Measurements from ENCODE around the gene TNS2. TPM values are rescaled to one million over a fixed set of nuclear protein-coding genes. Genes with fewer than 3 reads are reported as not detected.

The TNS2 gene
- total and polyA plus RNA-seq, 2 donors (not counting 1 experiment from before 2014, with no cell fraction given) = 0.60 to 1.3 TPM

GRCh38 chr12:53071591-53072551 is 22.0 kb downstream of the TNS2 start:
- Mint-ChIP-seq H3K27me3 (no peaks in the 10 kb centered on the region), H3K27ac (no peak overlapping the region), H3K4me1 (peaks cover 26% of the 10 kb centered on the region), H3K9me3 (ENCODE audit: insufficient read depth) (no peaks in the 10 kb centered on the region), H3K4me3 (no peak overlapping the region)
- no peak for DNase-seq
- Histone ChIP-seq H3K4me2 (replicated peaks; ENCODE audit: low read depth, low read length, poor library complexity, severe bottlenecking) (no peak overlapping the region), H4K20me1 (ENCODE audit: control insufficient read depth, insufficient read depth, low read length, poor library complexity, severe bottlenecking) (peaks cover 33% of the 10 kb centered on the region), H3K9ac (ENCODE audit: low read length) (no peak overlapping the region), H3K27ac (ENCODE audit: low read length in 2 of 2) (no peak overlapping the region), H3K27me3 (replicated peaks in 1 of 4; ENCODE audit: control extremely low read depth in 1 of 4, control insufficient read depth in 3 of 4, insufficient read depth in 4 of 4, low read length in 3 of 4) (no peaks in the 10 kb centered on the region), H3K79me2 (ENCODE audit: control insufficient read depth, insufficient read depth, low read length) (peaks cover 8% of the 10 kb centered on the region), H3K36me3 (replicated peaks in 1 of 2; ENCODE audit: control extremely low read depth in 1 of 2, control insufficient read depth in 1 of 2, extremely low read depth in 1 of 2, insufficient read depth in 2 of 2, low read length in 1 of 2) (peaks cover 0 to 78% of the 10 kb centered on the region in 2 experiments), H3K9me3 (ENCODE audit: control extremely low read depth in 1 of 3, control insufficient read depth in 2 of 3, insufficient read depth in 1 of 3, low read length in 2 of 3) (no peaks in the 10 kb centered on the region), H3K4me3 (ENCODE audit: control extremely low read depth in 1 of 5, extremely low read depth in 1 of 5, insufficient read depth in 1 of 5, low read depth in 2 of 5, low read length in 4 of 5) (no peak overlapping the region), H2AFZ (ENCODE audit: insufficient read depth, low read depth, low read length, poor library complexity, severe bottlenecking) (no peak overlapping the region), H3K4me1 (ENCODE audit: control insufficient read depth in 2 of 2, insufficient read depth in 2 of 2, low read length in 2 of 2) (peaks cover 6 to 21% of the 10 kb centered on the region in 2 donors)
- POLR2A ChIA-PET = interaction anchor here (0.7 kb wide), 1 partner anchor 28 kb away, joined by 8 read pairs; no protein-coding TSS in a partner anchor
- TF ChIP-seq, protein P1, sequence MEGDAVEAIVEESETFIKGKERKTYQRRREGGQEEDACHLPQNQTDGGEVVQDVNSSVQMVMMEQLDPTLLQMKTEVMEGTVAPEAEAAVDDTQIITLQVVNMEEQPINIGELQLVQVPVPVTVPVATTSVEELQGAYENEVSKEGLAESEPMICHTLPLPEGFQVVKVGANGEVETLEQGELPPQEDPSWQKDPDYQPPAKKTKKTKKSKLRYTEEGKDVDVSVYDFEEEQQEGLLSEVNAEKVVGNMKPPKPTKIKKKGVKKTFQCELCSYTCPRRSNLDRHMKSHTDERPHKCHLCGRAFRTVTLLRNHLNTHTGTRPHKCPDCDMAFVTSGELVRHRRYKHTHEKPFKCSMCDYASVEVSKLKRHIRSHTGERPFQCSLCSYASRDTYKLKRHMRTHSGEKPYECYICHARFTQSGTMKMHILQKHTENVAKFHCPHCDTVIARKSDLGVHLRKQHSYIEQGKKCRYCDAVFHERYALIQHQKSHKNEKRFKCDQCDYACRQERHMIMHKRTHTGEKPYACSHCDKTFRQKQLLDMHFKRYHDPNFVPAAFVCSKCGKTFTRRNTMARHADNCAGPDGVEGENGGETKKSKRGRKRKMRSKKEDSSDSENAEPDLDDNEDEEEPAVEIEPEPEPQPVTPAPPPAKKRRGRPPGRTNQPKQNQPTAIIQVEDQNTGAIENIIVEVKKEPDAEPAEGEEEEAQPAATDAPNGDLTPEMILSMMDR (IDR thresholded peaks at IDR 0.05) = no peak
- TF ChIP-seq EZH2 (IDR thresholded peaks at IDR 0.05; ENCODE audit: borderline replicate concordance, insufficient read depth, low read depth, low read length, poor library complexity, severe bottlenecking) = no peak
- CTCF ChIA-PET = interaction anchor here (0.7 to 14.1 kb wide), 7 partner anchors 8 to 273 kb away, joined by 3 to 344 read pairs (median 3); partner anchors contain the start of genes IGFBP6, SOAT2 and SPRYD3
- no peak for ATAC-seq (ENCODE audit: low read depth)
- intact Hi-C loops (cut with micrococcal nuclease) = loop anchor here (10.0 kb wide), 1 partner anchor 253 kb away; the partner anchor contains the start of gene AAAS
- WGBS (ENCODE audit: insufficient coverage) = 94% methylated on average over 8 of the region's 11 CpGs
